ENCODE data around the gene CTNNA3.

GRCh38 chr10:67268146-67268545 lies 427.8 kb downstream of the CTNNA3 start:
- TF ChIP-seq POLR2A (IDR thresholded peaks at IDR 0.05) (no peak), CTCF (IDR thresholded peaks at IDR 0.05) (no peak)
